IMR-90 (cell line): Measurements from ENCODE around the gene SERPINA10. TPM values are rescaled to one million over a fixed set of nuclear protein-coding genes. Genes with fewer than 3 reads are reported as not detected.

Source experiments
- ATAC-seq: fragments of 200-7000 bp; cut with Tn5 transposase; 2 replicates; pipeline ENCODE4 v1.9.1; 2020; ENCODE audit warnings: low read depth, mild to moderate bottlenecking, moderate library complexity
- BruUV-seq: library from RNA; stranded (reverse); fragments of 400-500 nt; replicated peaks from 2 replicates; lab custom pipeline; 2021; lab: Mats Ljungman, UMichigan
- CTCF ChIA-PET: fragments of 300-600 bp; formaldehyde crosslinking; extraction: SDS; loops from one replicate; lab custom pipeline; 2021; ENCODE audit warnings: antibody characterized with exemption; lab: Yijun Ruan, JAX
- POLR2A ChIA-PET: fragments of 300-600 bp; sonication (Branson Sonifier 250); formaldehyde crosslinking; loops from one replicate; lab custom pipeline; 2022; ENCODE audit warnings: antibody characterized with exemption; ENCODE audit not compliant: unreplicated experiment; lab: Charles Lee
- DNase-seq: peaks from one replicate; pipeline ENCODE4 v3.0.0; 2013
- H2AFZ ChIP-seq: replicated peaks from 2 replicates; pipeline ENCODE3; 2013; ENCODE audit warnings: low read length, mild to moderate bottlenecking; ENCODE audit not compliant: poor library complexity
- H2AK5ac ChIP-seq: 2 replicates; pipeline ENCODE4 v1.6.1; 2013; ENCODE audit warnings: low read depth, low read length, inconsistent platforms
- H2AK9ac ChIP-seq: replicated peaks from 2 replicates; pipeline ENCODE3; 2013; ENCODE audit warnings: mild to moderate bottlenecking, low read depth, low read length, moderate library complexity; ENCODE audit not compliant: poor library complexity
- H2BK120ac ChIP-seq: 2 replicates; pipeline ENCODE4 v1.6.1; 2013; ENCODE audit warnings: low read depth, low read length, inconsistent platforms
- H2BK15ac ChIP-seq: 3 replicates; pipeline ENCODE4 v1.6.1; 2013; ENCODE audit warnings: low read depth, low read length, inconsistent platforms
- H2BK20ac ChIP-seq: 2 replicates; pipeline ENCODE4 v1.6.1; 2013; ENCODE audit warnings: low read depth, mild to moderate bottlenecking, inconsistent platforms, low read length, moderate library complexity
- H2BK5ac ChIP-seq: 2 replicates; pipeline ENCODE4 v1.6.1; 2013; ENCODE audit warnings: mild to moderate bottlenecking, low read depth, low read length, inconsistent platforms; ENCODE audit not compliant: poor library complexity, severe bottlenecking
- H3K14ac ChIP-seq: replicated peaks from 2 replicates; pipeline ENCODE4 v1.6.1; 2013; ENCODE audit warnings: low read depth, low read length, inconsistent platforms
- H3K18ac ChIP-seq: 2 replicates; pipeline ENCODE4 v1.6.1; 2013; ENCODE audit warnings: low read depth, low read length, control low read depth
- H3K23ac ChIP-seq: 2 replicates; pipeline ENCODE4 v1.6.1; 2013; ENCODE audit warnings: low read depth, low read length, inconsistent platforms
- H3K27ac ChIP-seq: 2 replicates; pipeline ENCODE4 v1.5.1; 2013; ENCODE audit warnings: mild to moderate bottlenecking, control low read depth, low read length; ENCODE audit not compliant: insufficient read depth
- H3K27me3 ChIP-seq: 2 replicates; pipeline ENCODE4 v1.6.1; 2013; ENCODE audit warnings: low read length; ENCODE audit not compliant: control insufficient read depth, insufficient read depth
- H3K36me3 ChIP-seq: 2 replicates; pipeline ENCODE4 v1.6.1; 2013; ENCODE audit warnings: low read length, mixed read lengths; ENCODE audit not compliant: control insufficient read depth, insufficient read depth
- H3K4ac ChIP-seq: 2 replicates; pipeline ENCODE4 v1.6.1; 2013; ENCODE audit warnings: low read depth, low read length, inconsistent platforms
- H3K4me1 ChIP-seq: 2 replicates; pipeline ENCODE4 v1.6.1; 2013; ENCODE audit warnings: low read length, mixed read lengths; ENCODE audit not compliant: control insufficient read depth, insufficient read depth
- H3K4me2 ChIP-seq: 2 replicates; pipeline ENCODE4 v1.6.1; 2013; ENCODE audit warnings: low read depth, mild to moderate bottlenecking, control low read depth, low read length, moderate library complexity
- H3K4me3 ChIP-seq: 2 replicates; pipeline ENCODE4 v1.5.1; 2013; ENCODE audit warnings: low read depth, mild to moderate bottlenecking, control low read depth, low read length, moderate library complexity; ENCODE audit not compliant: insufficient read depth
- H3K56ac ChIP-seq: 2 replicates; pipeline ENCODE4 v1.6.1; 2013; ENCODE audit warnings: low read length, inconsistent platforms; ENCODE audit not compliant: insufficient read depth; ENCODE audit errors: extremely low read depth
- H3K79me1 ChIP-seq, 2 experiments: 2 replicates each; pipeline ENCODE4 v1.6.1; 2013; ENCODE audit warnings: low read length in 2 of 2, inconsistent platforms in 1 of 2, low read depth in 1 of 2
- H3K9ac ChIP-seq: 2 replicates; pipeline ENCODE4 v1.6.1; 2013; ENCODE audit warnings: low read depth, low read length, control low read depth
- H3K9me1 ChIP-seq: 2 replicates; pipeline ENCODE4 v1.6.1; 2013; ENCODE audit warnings: low read length, inconsistent platforms; ENCODE audit not compliant: insufficient read depth
- H3K9me3 ChIP-seq: 2 replicates; pipeline ENCODE4 v1.6.1; 2013; ENCODE audit warnings: low read length; ENCODE audit not compliant: control insufficient read depth, insufficient read depth
- H4K20me1 ChIP-seq: 2 replicates; pipeline ENCODE4 v1.6.1; 2013; ENCODE audit warnings: low read length, inconsistent platforms; ENCODE audit not compliant: insufficient read depth
- H4K5ac ChIP-seq: 2 replicates; pipeline ENCODE4 v1.6.1; 2013; ENCODE audit warnings: mild to moderate bottlenecking, low read depth, low read length, control low read depth
- H4K8ac ChIP-seq, 2 experiments: 2 replicates each; pipeline ENCODE4 v1.6.1; 2013; ENCODE audit warnings: low read depth in 2 of 2, low read length in 2 of 2, control low read depth in 1 of 2, inconsistent platforms in 1 of 2
- H4K91ac ChIP-seq: 2 replicates; pipeline ENCODE4 v1.6.1; 2013; ENCODE audit warnings: low read depth, low read length, inconsistent platforms; ENCODE audit not compliant: insufficient read depth
- BHLHE40 ChIP-seq: fragments of 150-350 bp; IDR thresholded peaks from 2 replicates; pipeline ENCODE4 v1.6.1; 2016; ENCODE audit warnings: mild to moderate bottlenecking, low read depth, low read length
- CEBPB ChIP-seq: IDR thresholded peaks from 2 replicates; pipeline ENCODE4 v1.6.1; 2012; ENCODE audit warnings: low read depth, low read length, improper control_type of control experiment
- CTCF ChIP-seq: conservative IDR thresholded peaks from 2 replicates; pipeline ENCODE4 v1.5.1; 2012; ENCODE audit warnings: mild to moderate bottlenecking, low read depth, low read length, improper control_type of control experiment
- ELK1 ChIP-seq: fragments of 150-350 bp; IDR thresholded peaks from 2 replicates; pipeline ENCODE4 v1.6.1; 2016; ENCODE audit warnings: low read depth, mild to moderate bottlenecking, low read length, moderate library complexity, borderline replicate concordance
- MAFK ChIP-seq: IDR thresholded peaks from 2 replicates; pipeline ENCODE4 v1.6.1; 2012; ENCODE audit warnings: low read depth, low read length, improper control_type of control experiment
- NFE2L2 ChIP-seq: fragments of 150-350 bp; IDR thresholded peaks from 2 replicates; pipeline ENCODE4 v1.6.1; 2016; ENCODE audit warnings: low read depth, mild to moderate bottlenecking, low read length
- POLR2A ChIP-seq: IDR thresholded peaks from 2 replicates; pipeline ENCODE4 v1.6.1; 2012; ENCODE audit warnings: mild to moderate bottlenecking, low read depth, low read length
- RAD21 ChIP-seq: IDR thresholded peaks from 2 replicates; pipeline ENCODE4 v1.6.1; 2012; ENCODE audit warnings: low read length, improper control_type of control experiment
- RCOR1 ChIP-seq: IDR thresholded peaks from 2 replicates; pipeline ENCODE4 v1.6.1; 2012; ENCODE audit warnings: mild to moderate bottlenecking, low read length, improper control_type of control experiment; ENCODE audit not compliant: insufficient replicate concordance
- RFX5 ChIP-seq: IDR thresholded peaks from 2 replicates; pipeline ENCODE4 v1.8.0; 2012; ENCODE audit warnings: low read depth, mild to moderate bottlenecking, low read length, moderate library complexity
- SMC3 ChIP-seq: fragments of 150-350 bp; IDR thresholded peaks from 2 replicates; pipeline ENCODE4 v1.6.1; 2016; ENCODE audit warnings: low read depth, mild to moderate bottlenecking, antibody characterized with exemption, low read length, moderate library complexity
- whole genome bisulfite sequencing, 2 experiments: methylation state at CpG; one replicate each; pipeline versions ENCODE4 v1.1.5 to v1.1.7; 2013; ENCODE audit warnings: missing lambda C conversion rate in 2 of 2; ENCODE audit not compliant: insufficient read length in 1 of 2; ENCODE audit errors: extremely low coverage in 2 of 2; 5-methylcytosine and 5-hydroxymethylcytosine counted together
- dilution Hi-C: fragments of 300-500 bp; cut with HindIII; formaldehyde crosslinking; loops from one replicate; pipeline ENCODE4 v1.14.3; 2018; ENCODE audit warnings: low sequenced_read_pairs; ENCODE audit not compliant: unreplicated experiment
- in situ Hi-C: fragments of 300-500 bp; cut with MboI; formaldehyde crosslinking; loops from 3 replicates; pipeline ENCODE4 v1.14.3; 2019; ENCODE audit warnings: low sequenced_read_pairs, inconsistent platforms, mixed read lengths
- intact Hi-C: fragments of 100-400 bp; cut with micrococcal nuclease; formaldehyde crosslinking; loops from 2 replicates; pipeline ENCODE4 v1.10.0; 2022
- polyA plus RNA-seq, 3 experiments: library from polyadenylated mRNA; depleted of rRNA; stranded (reverse); fragments of >200 nt; gene quantifications; 2 replicates each; pipeline ENCODE4 v1.2.3, GENCODE V29; 2012; ENCODE audit warnings: low replicate concordance in 1 of 3
- total RNA-seq: library from RNA; depleted of rRNA; stranded (reverse); fragments of >200 nt; gene quantifications from 2 replicates; pipeline ENCODE4 v1.2.3, GENCODE V29; 2012
- TF ChIP-seq, protein P1 (sequence below): fragments of 150-350 bp; IDR thresholded peaks from 2 replicates; pipeline ENCODE4 v1.6.1; 2017; ENCODE audit warnings: mild to moderate bottlenecking, antibody characterized with exemption, low read length, low read depth

Gene SERPINA10
- total and polyA plus RNA-seq, 2 of the 4 experiments (the other 2 are of a cell fraction), result not detected

GRCh38 chr14:94309721-94310120, 16.7 kb upstream of the SERPINA10 start:
- in situ Hi-C loops (no loop called here), dilution Hi-C loops (no loop called here), intact Hi-C loops (no loop called here)
- Histone ChIP-seq H3K79me1 (no peaks in the 10 kb centered on the region), H3K36me3 (no peaks in the 10 kb centered on the region), H4K20me1 (no peaks in the 10 kb centered on the region), H3K14ac (no peak overlapping the region), H2BK5ac (no peak overlapping the region), H4K8ac (no peak overlapping the region), H3K27me3 (no peaks in the 10 kb centered on the region), H3K4me2 (no peak overlapping the region), H2AK9ac (no peak overlapping the region), H3K56ac (no peak overlapping the region), H3K18ac (no peak overlapping the region), H2BK15ac (no peak overlapping the region), H2BK20ac (no peak overlapping the region), H3K27ac (no peak overlapping the region), H3K23ac (no peak overlapping the region), H3K4me1 (no peaks in the 10 kb centered on the region), H3K4me3 (no peak overlapping the region), H3K4ac (no peak overlapping the region), H2BK120ac (no peak overlapping the region), H4K91ac (no peak overlapping the region), H4K5ac (no peak overlapping the region), H2AK5ac (no peak overlapping the region), H2AFZ (no peak overlapping the region), H3K9me1 (no peaks in the 10 kb centered on the region), H3K9me3 (peaks cover 8% of the 10 kb centered on the region), H3K9ac (no peak overlapping the region)
- no TSS peak for BruUV-seq
- 100% methylated on average over 4 of the region's 10 CpGs; no CpG with 5 or more reads in 1 of the 2 experiments for WGBS, 2 experiments
- CTCF ChIA-PET, result no interaction called here
- no peak for TF ChIP-seq CTCF
- TF ChIP-seq RCOR1, result no peak
- TF ChIP-seq MAFK, result no peak
- no peak for TF ChIP-seq POLR2A
- TF ChIP-seq CEBPB, result no peak
- TF ChIP-seq RFX5, result no peak
- no peak for TF ChIP-seq ELK1
- no peak for TF ChIP-seq NFE2L2
- TF ChIP-seq, protein P1, sequence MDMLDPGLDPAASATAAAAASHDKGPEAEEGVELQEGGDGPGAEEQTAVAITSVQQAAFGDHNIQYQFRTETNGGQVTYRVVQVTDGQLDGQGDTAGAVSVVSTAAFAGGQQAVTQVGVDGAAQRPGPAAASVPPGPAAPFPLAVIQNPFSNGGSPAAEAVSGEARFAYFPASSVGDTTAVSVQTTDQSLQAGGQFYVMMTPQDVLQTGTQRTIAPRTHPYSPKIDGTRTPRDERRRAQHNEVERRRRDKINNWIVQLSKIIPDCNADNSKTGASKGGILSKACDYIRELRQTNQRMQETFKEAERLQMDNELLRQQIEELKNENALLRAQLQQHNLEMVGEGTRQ, result no peak
- no peak for TF ChIP-seq BHLHE40
- TF ChIP-seq RAD21, result no peak
- no peak for TF ChIP-seq SMC3
- POLR2A ChIA-PET, result no interaction called here
- DNase-seq (no peak), ATAC-seq (no peak)
